ENCODE results near the gene USP10. TPM values are rescaled to one million over a fixed set of nuclear protein-coding genes. Genes with fewer than 3 reads are reported as not detected.

USP10 gene
- total RNA-seq, 2 donors from 2014 or later = 82.7 to 129 TPM

- Mint-ChIP-seq H3K9me3 (no peaks in the 10 kb centered on the region), H3K27ac (peak overlapping the region; percentile 13 to 58), H3K36me3 (no peaks in the 10 kb centered on the region)
- ATAC-seq (peak; percentile 66 to 83), DNase-seq (ENCODE audit: low spot score in 2 of 2) (no peak)
Observed at GRCh38 chr16:84810518-84811273, 110.9 kb downstream of the USP10 start.

DNA sequence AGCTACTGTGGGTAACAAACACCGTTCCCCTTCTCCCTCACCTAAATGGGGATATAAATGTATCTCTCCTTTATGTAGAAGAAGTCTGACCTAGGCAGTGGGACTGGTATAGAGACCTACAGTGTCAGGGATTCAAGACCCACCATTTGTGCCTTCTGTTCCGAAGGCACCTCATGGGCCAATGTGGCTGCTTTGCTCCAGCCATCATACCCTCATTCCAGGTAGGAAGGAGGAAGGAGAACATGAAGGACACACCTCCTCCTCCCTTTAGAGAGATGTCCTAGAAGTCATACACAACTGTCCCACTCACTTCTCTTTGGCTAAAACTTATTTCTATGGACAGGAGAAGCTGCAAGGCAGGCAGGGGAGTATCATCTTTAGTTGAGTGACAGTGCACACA, 111.7 kb downstream of the USP10 start:
- Mint-ChIP-seq H3K27ac (peak overlapping the region; percentile 19 to 58), H3K9me3 (no peaks in the 10 kb centered on the region), H3K36me3 (no peaks in the 10 kb centered on the region)
- ATAC-seq (no peak), DNase-seq (ENCODE audit: low spot score in 2 of 2) (no peak)

DNA sequence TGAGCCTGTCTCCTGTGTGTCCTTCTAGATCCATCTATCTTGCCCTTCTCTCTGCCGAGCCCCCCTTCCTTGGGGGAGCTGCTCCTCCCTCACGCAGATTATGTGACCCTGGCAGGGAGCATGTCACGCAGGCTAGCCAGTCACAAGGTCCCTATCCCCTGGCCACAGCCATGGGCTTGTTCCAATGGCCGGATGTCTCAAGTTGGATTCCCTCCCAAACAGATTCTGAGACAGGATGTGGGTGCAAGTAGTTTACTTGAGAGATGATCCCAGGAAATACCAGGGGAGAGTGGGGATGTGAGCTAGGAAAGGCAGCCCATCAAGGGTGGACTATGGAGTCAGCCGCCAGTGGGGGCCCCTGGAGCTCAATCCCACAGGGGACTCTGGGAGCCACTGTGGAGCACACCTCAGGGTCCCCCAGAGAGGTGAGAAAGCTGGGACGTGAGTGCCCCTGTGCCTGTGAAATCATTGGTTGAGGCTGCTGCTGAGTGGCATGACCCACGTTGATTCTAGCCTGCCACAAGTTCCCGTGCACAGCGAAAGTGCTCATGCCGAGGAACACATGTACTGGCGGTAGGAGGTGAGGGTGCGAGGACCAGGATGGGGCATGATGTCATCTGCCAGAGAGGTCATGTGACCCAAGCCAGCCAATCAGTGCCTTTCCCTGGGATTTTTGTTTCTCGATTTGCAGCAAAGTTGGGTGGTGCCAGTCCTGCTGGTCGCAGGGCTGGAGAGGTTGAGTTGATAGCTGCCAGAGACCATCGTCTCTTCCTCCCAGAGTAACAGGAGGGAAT, 113.5 kb downstream of the USP10 start:
- ATAC-seq = no peak
- Mint-ChIP-seq H3K27ac (no peak overlapping the region), H3K36me3 (no peaks in the 10 kb centered on the region), H3K9me3 (no peaks in the 10 kb centered on the region)
- DNase-seq (ENCODE audit: low spot score in 2 of 2) = no peak

DNA sequence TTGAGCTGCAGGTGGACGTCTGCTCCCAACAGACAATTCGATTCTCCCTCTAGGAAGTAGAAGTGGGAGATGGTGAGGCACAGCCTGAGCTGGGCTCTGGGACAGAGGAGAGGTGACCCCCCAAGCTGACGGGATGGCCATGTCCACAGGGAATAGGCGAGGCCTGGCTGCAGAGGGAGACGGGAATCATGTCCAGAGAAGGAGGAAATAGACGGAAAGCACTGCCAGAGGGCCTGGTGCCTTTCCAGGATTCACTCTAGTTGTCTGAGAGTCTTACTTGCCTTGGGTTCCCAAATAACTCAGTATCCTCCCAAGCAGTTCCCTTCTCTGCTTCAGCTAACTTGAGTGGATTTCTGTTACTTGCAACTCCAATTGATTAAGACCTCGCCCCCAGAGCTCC, 115.7 kb downstream of the USP10 start:
- ATAC-seq = no peak
- Mint-ChIP-seq H3K36me3 (no peaks in the 10 kb centered on the region), H3K9me3 (no peaks in the 10 kb centered on the region), H3K27ac (no peak overlapping the region)
- DNase-seq (ENCODE audit: low spot score in 2 of 2) = no peak

DNA sequence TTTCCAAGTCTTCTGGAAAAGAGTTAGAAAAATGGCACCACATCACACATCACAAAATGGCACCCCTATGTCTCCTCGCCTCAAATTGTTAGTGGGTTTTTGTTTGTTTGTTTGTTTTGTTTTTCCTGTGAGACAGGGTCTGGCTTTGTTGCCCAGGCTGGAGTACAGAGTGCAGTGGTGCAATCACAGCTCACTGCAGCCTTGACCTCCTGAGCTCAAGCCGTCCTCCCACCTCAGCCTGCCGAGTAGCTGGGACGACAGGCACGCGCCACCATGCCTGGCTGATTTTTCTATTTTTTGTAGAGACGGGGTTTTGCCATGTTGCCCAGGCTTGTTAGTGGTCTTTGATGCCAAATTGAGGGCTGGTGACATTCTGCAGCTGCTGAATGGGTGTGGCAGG, 116.2 kb downstream of the USP10 start:
- no peaks in the 10 kb centered on the region for H3K36me3 Mint-ChIP-seq
- no peaks in the 10 kb centered on the region for H3K9me3 Mint-ChIP-seq
- ATAC-seq = no peak
- DNase-seq (ENCODE audit: low spot score in 2 of 2) = no peak
- H3K27ac Mint-ChIP-seq = no peak overlapping the region

GRCh38 chr16:84816485-84816884, 116.7 kb downstream of the USP10 start:
- H3K27ac Mint-ChIP-seq = no peak overlapping the region
- no peak for ATAC-seq

DNA sequence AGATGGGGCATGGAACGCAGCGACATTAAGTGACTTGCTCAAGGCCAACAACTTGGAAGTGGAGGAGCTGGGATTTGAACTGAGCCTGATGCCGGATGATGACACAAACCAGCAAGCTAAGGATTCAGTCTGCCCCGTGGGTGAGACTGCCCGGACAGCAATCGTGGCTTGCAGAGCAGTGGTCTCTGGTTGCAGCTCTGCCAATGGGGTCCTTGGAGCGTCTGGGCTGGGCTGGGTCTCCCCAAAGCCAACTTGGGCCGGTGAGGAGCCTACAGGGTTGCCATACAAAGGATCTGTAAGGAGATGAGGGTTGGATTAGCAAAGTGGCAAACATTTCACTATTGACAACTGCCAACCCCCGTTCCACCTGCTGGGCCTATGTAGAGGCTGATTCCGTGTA, 117.4 kb downstream of the USP10 start:
- ATAC-seq = no peak
- Mint-ChIP-seq H3K27ac (no peak overlapping the region), H3K36me3 (no peaks in the 10 kb centered on the region), H3K9me3 (no peaks in the 10 kb centered on the region)
- no peak for DNase-seq (ENCODE audit: low spot score in 2 of 2)

More at GRCh38 chr16:84816485-84816884, 116.7 kb downstream of the USP10 start:
- no peaks in the 10 kb centered on the region for H3K36me3 Mint-ChIP-seq
- H3K9me3 Mint-ChIP-seq = no peaks in the 10 kb centered on the region
- no peak for DNase-seq (ENCODE audit: low spot score in 2 of 2)

GRCh38 chr16:84817613-84818012, 117.8 kb downstream of the USP10 start:
- Mint-ChIP-seq H3K9me3 (no peaks in the 10 kb centered on the region), H3K27ac (no peak overlapping the region), H3K36me3 (no peaks in the 10 kb centered on the region)
- ATAC-seq (no peak), DNase-seq (ENCODE audit: low spot score in 2 of 2) (no peak)

DNA sequence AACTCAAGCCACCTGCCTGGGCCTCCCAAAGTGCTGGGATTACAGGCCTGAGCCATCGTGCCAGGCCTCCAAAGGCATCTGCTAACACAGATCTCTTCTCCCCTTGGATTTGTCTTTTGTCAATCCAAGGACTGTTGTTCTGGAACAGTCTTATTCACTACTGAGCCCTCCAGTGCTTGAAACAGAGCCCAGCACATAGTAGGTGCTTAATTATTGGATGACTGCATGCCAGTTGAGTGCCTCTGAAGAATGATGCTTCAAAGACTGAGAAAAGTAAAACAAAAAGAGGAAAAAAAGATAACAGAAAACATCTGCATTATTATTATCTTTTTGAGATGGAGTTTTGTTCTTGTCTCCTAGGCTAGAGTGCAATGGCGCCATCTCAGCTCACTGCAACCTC, 118.3 kb downstream of the USP10 start:
- H3K9me3 Mint-ChIP-seq = no peaks in the 10 kb centered on the region
- no peaks in the 10 kb centered on the region for H3K36me3 Mint-ChIP-seq
- DNase-seq (ENCODE audit: low spot score in 2 of 2) (no peak), ATAC-seq (no peak)
- no peak overlapping the region for H3K27ac Mint-ChIP-seq

- Mint-ChIP-seq H3K36me3 (no peaks in the 10 kb centered on the region), H3K9me3 (no peaks in the 10 kb centered on the region), H3K27ac (no peak overlapping the region)
- DNase-seq (ENCODE audit: low spot score in 2 of 2) = no peak
- peak in 1 of 2 donors; percentile 1 for ATAC-seq
Observed at GRCh38 chr16:84818989-84819643, 119.3 kb downstream of the USP10 start.

DNA sequence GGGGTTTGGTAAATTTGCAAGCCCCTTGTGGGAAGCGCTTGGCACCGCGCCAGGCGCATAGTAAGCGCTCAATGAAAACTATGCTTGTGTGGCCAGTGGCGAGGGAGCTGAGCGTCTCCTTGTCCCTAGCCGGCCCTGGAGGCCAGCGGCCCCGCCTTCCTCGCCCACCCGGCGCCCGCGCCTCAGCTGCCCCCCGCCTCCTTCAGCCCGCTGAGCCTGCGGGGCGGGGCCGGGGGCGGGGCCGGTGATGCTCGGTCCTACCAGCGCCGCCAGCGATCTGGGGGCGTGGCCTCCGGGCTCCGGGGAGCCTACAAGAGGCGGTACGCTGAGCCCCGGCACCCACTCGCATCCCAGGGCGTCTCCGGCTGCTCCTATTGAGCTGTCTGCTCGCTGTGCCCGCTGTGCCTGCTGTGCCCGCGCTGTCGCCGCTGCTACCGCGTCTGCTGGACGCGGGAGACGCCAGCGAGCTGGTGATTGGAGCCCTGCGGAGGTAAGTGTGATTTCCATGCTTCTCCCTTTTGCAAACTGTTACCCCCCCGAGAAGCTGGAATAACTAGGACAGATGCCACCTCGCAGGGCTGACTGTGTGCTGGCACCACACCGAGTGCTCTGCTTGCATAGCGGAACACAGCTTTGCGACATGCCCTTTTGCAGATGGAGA, 120.0 kb downstream of the USP10 start, which contains the start of gene CRISPLD2:
Gene CRISPLD2 (plus strand): TSS at position 342 of the 661 bp plus-strand sequence. CDS start 18,511 bp downstream, outside the sequence.
- Mint-ChIP-seq H3K36me3 (no peaks in the 10 kb centered on the region), H3K27ac (no peak within 1 kb of the TSS), H3K9me3 (no peaks in the 10 kb centered on the region)
- DNase-seq (ENCODE audit: low spot score in 2 of 2) (peak; percentile 61 to 90), ATAC-seq (peak; percentile 97 to 99)

DNA sequence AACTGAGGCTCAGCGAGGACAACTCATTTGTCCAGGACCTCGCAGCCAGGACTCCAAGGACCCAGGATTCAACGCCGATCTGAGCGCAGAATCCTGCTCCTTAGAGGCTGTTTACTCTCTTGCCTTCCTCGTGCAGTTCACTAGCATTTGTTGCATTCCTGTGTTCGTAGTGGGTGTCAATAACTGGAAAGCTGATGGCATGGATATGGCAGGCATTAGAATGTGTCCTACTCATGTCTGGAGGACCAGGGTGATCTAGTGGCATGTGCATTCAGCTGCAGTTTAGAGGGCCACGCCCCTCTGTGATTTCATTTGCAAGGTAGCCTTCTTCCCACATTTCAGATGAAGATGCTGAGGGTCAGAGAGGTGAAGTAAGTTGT, 120.5 kb downstream of the USP10 start:
- Mint-ChIP-seq H3K9me3 (no peaks in the 10 kb centered on the region), H3K36me3 (no peaks in the 10 kb centered on the region), H3K27ac (no peak overlapping the region)
- no peak for DNase-seq (ENCODE audit: low spot score in 2 of 2)
- ATAC-seq = no peak

DNA sequence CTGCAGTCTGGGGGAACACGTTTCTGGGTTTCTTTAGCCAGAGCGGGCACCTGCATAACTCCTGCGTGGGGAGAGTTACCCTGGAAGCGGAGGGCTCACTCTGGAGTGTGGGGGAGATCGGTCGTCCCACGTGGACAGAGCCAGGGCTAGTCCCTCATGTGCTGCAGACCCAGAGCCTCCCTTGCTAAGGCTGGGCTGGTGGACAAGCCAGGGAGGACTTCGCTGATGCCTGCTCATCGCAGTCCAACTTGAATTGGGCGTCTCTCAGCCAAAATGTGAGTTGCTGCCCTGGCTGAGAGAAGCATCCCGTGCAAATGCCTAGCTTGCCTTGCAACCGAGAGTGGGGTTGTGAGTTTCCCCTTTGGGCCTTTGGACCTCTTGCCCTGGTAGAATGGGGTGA, 121.0 kb downstream of the USP10 start:
- Mint-ChIP-seq H3K36me3 (no peaks in the 10 kb centered on the region), H3K27ac (no peak overlapping the region), H3K9me3 (no peaks in the 10 kb centered on the region)
- no peak for DNase-seq (ENCODE audit: low spot score in 2 of 2)
- no peak for ATAC-seq

DNA sequence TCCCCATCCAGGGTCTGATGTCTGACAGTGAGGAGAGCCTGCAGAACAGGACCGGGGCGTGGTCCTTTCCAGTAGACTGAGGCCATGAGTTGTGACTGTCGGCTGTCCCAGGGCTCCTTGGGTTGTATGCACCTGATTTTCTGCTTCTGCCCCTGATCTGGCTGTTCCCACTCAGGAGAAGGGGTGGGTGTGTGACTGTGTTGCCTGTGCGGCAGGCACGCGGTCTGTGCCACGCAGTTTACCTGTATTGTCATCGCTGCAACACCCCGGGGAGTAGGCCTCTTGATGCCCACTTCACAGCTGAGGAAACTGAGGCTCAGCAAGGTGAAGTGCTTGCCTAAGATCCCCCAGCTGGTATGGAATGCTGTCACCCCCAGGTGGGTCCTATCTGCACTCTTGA, 121.4 kb downstream of the USP10 start:
- no peaks in the 10 kb centered on the region for H3K36me3 Mint-ChIP-seq
- H3K27ac Mint-ChIP-seq = no peak overlapping the region
- DNase-seq (ENCODE audit: low spot score in 2 of 2) (no peak), ATAC-seq (no peak)
- H3K9me3 Mint-ChIP-seq = no peaks in the 10 kb centered on the region

DNA sequence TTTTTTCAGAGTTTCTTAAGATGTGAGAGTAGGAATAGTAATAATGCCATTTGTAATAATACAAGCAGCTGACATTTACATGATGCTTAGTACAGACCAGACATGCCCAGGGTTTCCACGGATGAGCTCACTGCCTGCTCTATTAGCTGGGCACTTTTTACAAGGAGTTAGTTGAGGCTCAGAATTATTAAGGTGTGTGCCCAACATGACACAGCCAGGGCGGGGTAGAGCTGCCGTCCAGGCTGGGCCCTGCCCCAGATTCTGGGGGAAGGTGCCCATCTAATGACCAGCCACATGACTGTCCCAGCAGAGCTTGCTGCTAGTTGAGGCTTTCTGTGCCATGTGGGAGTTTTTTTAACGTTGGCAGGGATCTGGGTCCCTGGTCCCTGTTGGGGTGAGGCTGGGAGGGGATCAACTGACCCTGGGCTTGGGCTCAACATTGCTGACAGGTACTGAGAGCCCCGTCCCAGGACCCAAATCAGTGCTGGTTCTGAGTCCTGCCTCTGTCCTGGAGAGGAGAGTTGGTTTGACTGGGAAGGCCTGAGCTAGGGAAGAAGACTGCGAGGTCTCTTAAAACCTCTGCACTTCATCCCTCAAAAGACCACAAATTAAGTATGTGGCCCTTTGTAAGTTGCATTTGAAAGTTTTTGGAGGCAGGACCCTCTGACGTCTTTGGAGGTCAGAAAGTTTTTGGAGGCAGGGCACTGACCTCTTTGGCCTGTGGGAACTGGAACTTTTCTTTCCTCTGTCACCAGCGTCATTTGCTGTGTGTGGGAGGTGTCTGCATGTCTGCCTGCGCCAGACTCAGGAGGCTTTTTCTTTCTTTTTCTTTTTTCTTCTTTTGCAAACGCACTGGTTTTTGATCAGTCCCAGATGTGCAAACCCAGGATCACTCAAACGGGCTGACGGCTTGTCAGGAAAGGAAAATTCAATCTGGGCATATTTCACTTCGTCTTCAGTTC, 122.2 kb downstream of the USP10 start:
- Mint-ChIP-seq H3K9me3 (no peaks in the 10 kb centered on the region), H3K27ac (no peak overlapping the region), H3K36me3 (no peaks in the 10 kb centered on the region)
- ATAC-seq (no peak), DNase-seq (ENCODE audit: low spot score in 2 of 2) (no peak)

GRCh38 chr16:84822990-84823389, 123.2 kb downstream of the USP10 start:
- Mint-ChIP-seq H3K27ac (no peak overlapping the region), H3K36me3 (no peaks in the 10 kb centered on the region), H3K9me3 (no peaks in the 10 kb centered on the region)
- ATAC-seq (no peak), DNase-seq (ENCODE audit: low spot score in 2 of 2) (no peak)

All from activated naive CD4-positive, alpha-beta T cell treated with anti-CD3 and anti-CD28 coated beads, Interleukin-2, amount 50 U/mL, for 72 hours (primary cell).